ENCODE data around the gene CHRNA9. TPM values are rescaled to one million over a fixed set of nuclear protein-coding genes. Genes with fewer than 3 reads are reported as not detected.

CHRNA9 gene
- 0.90 to 1.7 TPM (median 1.3 TPM) in 5 replicates for total RNA-seq (2022; extraction: Qiagen RNA extraction)

GRCh38 chr4:40334591-40335524 lies at the start of gene CHRNA9:
Gene CHRNA9 (plus strand): TSS chr4:40335333. CDS start chr4:40335468, 135 bp downstream.

Other genes starting within 250 kb of the CHRNA9 start
- gene RHOH, start 138.3 kb upstream of the CHRNA9 start, total RNA-seq (2022; extraction: Qiagen RNA extraction) = 0.08 to 0.20 TPM (median 0.16 TPM) in 5 replicates

Data from A549 treated with dexamethasone at 1 μM for 4 hours (cell line).